H9 (cell line): Measurements from ENCODE around the gene TP53. TPM values are rescaled to one million over a fixed set of nuclear protein-coding genes. Genes with fewer than 3 reads are reported as not detected.

ENCODE experiments used
- DNase-seq: peaks from one replicate; pipeline ENCODE4 v3.0.0-alpha.2; 2017
- H2AFZ ChIP-seq: one replicate; pipeline ENCODE4 v1.6.1; 2013; ENCODE audit warnings: mild to moderate bottlenecking, low read length, control low read depth, moderate library complexity
- H2AK5ac ChIP-seq: 2 replicates; pipeline ENCODE4 v1.6.1; 2013; ENCODE audit warnings: low read length, control low read depth, mixed read lengths; ENCODE audit not compliant: insufficient read length
- H2BK120ac ChIP-seq: one replicate; pipeline ENCODE4 v1.6.1; 2013; ENCODE audit warnings: low read depth, mild to moderate bottlenecking, low read length, control low read depth, inconsistent platforms; ENCODE audit not compliant: poor library complexity, severe bottlenecking
- H2BK12ac ChIP-seq: 2 replicates; pipeline ENCODE4 v1.6.1; 2013; ENCODE audit warnings: low read length, control low read depth, mixed read lengths, low read depth; ENCODE audit not compliant: insufficient read length
- H2BK15ac ChIP-seq: 2 replicates; pipeline ENCODE4 v1.6.1; 2013; ENCODE audit warnings: low read depth, low read length, control low read depth
- H2BK20ac ChIP-seq: one replicate; pipeline ENCODE4 v1.6.1; 2013; ENCODE audit warnings: low read depth, mild to moderate bottlenecking, low read length, control low read depth, inconsistent platforms; ENCODE audit not compliant: poor library complexity, severe bottlenecking
- H2BK5ac ChIP-seq: 2 replicates; pipeline ENCODE4 v1.6.1; 2013; ENCODE audit warnings: low read length, control low read depth, mixed read lengths; ENCODE audit not compliant: insufficient read length
- H3K14ac ChIP-seq: 2 replicates; pipeline ENCODE4 v1.6.1; 2013; ENCODE audit warnings: low read length, control low read depth; ENCODE audit not compliant: insufficient read depth
- H3K18ac ChIP-seq: 2 replicates; pipeline ENCODE4 v1.6.1; 2013; ENCODE audit warnings: low read depth, mild to moderate bottlenecking, mixed read lengths, low read length, control low read depth; ENCODE audit not compliant: insufficient read length
- H3K23ac ChIP-seq: 2 replicates; pipeline ENCODE4 v1.6.1; 2013; ENCODE audit warnings: low read length, control low read depth, mixed read lengths, low read depth; ENCODE audit not compliant: insufficient read length
- H3K23me2 ChIP-seq: 2 replicates; pipeline ENCODE4 v1.6.1; 2013; ENCODE audit warnings: low read depth, mild to moderate bottlenecking, mixed read lengths, low read length, control low read depth; ENCODE audit not compliant: insufficient read length, poor library complexity, severe bottlenecking
- H3K27ac ChIP-seq: 2 replicates; pipeline ENCODE4 v1.5.1; 2013; ENCODE audit warnings: low read length, control low read depth, mixed read lengths, low read depth; ENCODE audit not compliant: insufficient read length
- H3K27me3 ChIP-seq: 2 replicates; pipeline ENCODE4 v1.6.1; 2013; ENCODE audit warnings: low read length, control low read depth, inconsistent platforms; ENCODE audit not compliant: insufficient read depth
- H3K4ac ChIP-seq: 2 replicates; pipeline ENCODE4 v1.6.1; 2013; ENCODE audit warnings: low read depth, mild to moderate bottlenecking, control low read depth, inconsistent platforms, low read length, moderate library complexity
- H3K4me1 ChIP-seq: 2 replicates; pipeline ENCODE4 v1.6.1; 2013; ENCODE audit warnings: low read length, control low read depth, inconsistent platforms; ENCODE audit not compliant: insufficient read depth
- H3K4me2 ChIP-seq: 2 replicates; pipeline ENCODE4 v1.6.1; 2013; ENCODE audit warnings: low read length, control low read depth, mixed read lengths; ENCODE audit not compliant: insufficient read length, insufficient read depth
- H3K56ac ChIP-seq: 2 replicates; pipeline ENCODE4 v1.6.1; 2013; ENCODE audit warnings: low read depth, mild to moderate bottlenecking, mixed read lengths, low read length, control low read depth; ENCODE audit not compliant: insufficient read length
- H3K79me1 ChIP-seq: 2 replicates; pipeline ENCODE4 v1.6.1; 2013; ENCODE audit warnings: low read depth, mild to moderate bottlenecking, moderate library complexity, low read length, control low read depth, inconsistent platforms; ENCODE audit not compliant: insufficient read depth, poor library complexity, severe bottlenecking
- H3K79me2 ChIP-seq: 2 replicates; pipeline ENCODE4 v1.6.1; 2013; ENCODE audit warnings: low read length, control low read depth, inconsistent platforms; ENCODE audit not compliant: insufficient read depth
- H3K9ac ChIP-seq: 2 replicates; pipeline ENCODE4 v1.6.1; 2013; ENCODE audit warnings: low read length, control low read depth, mixed read lengths; ENCODE audit not compliant: insufficient read length; ENCODE audit errors: extremely low read depth
- H3K9me3 ChIP-seq: one replicate; pipeline ENCODE4 v1.6.1; 2013; ENCODE audit warnings: low read depth, low read length, inconsistent platforms; ENCODE audit not compliant: control insufficient read depth
- H3T11ph ChIP-seq: one replicate; pipeline ENCODE4 v1.6.1; 2013; ENCODE audit warnings: mild to moderate bottlenecking, low read length, control low read depth, inconsistent platforms
- H4K20me1 ChIP-seq: one replicate; pipeline ENCODE4 v1.6.1; 2013; ENCODE audit not compliant: control insufficient read depth, insufficient read length, insufficient read depth
- H4K5ac ChIP-seq: 2 replicates; pipeline ENCODE4 v1.6.1; 2013; ENCODE audit warnings: low read depth, mild to moderate bottlenecking, mixed read lengths, low read length, control low read depth; ENCODE audit not compliant: insufficient read length
- H4K8ac ChIP-seq: replicated peaks from 2 replicates; pipeline ENCODE4 v1.6.1; 2013; ENCODE audit warnings: low read length, control low read depth, mixed read lengths, low read depth; ENCODE audit not compliant: insufficient read length
- H4K91ac ChIP-seq: 2 replicates; pipeline ENCODE4 v1.6.1; 2013; ENCODE audit warnings: low read depth, mild to moderate bottlenecking, moderate library complexity, mixed read lengths, low read length, control low read depth; ENCODE audit not compliant: insufficient read length
- H3K27ac Mint-ChIP-seq, 3 experiments: 2 replicates in 2 of 3; 3 replicates in 1 of 3; pipeline ENCODE4 v1.8.0; 2020 to 2021; ENCODE audit warnings: mixed read lengths in 3 of 3, mild to moderate bottlenecking in 1 of 3, moderate library complexity in 1 of 3
- H3K27me3 Mint-ChIP-seq: 2 replicates; pipeline ENCODE4 v1.8.0; 2021; ENCODE audit warnings: low read depth, mild to moderate bottlenecking, moderate library complexity, mixed read lengths
- H3K36me3 Mint-ChIP-seq, 3 experiments: 2 replicates in 2 of 3; 3 replicates in 1 of 3; pipeline ENCODE4 v1.8.0; 2020 to 2021; ENCODE audit warnings: low read depth in 3 of 3, mixed read lengths in 3 of 3; ENCODE audit not compliant: insufficient read depth in 1 of 3
- H3K4me1 Mint-ChIP-seq, 2 experiments: 2 replicates each; pipeline ENCODE4 v1.8.0; 2020; ENCODE audit warnings: mixed read lengths in 2 of 2
- H3K4me3 Mint-ChIP-seq, 2 experiments: 2 replicates in 1 of 2; 3 replicates in 1 of 2; pipeline ENCODE4 v1.8.0; 2020 to 2021; ENCODE audit warnings: mild to moderate bottlenecking in 2 of 2, mixed read lengths in 2 of 2, moderate library complexity in 1 of 2
- H3K9me3 Mint-ChIP-seq, 2 experiments: 2 replicates in 1 of 2; 3 replicates in 1 of 2; pipeline ENCODE4 v1.8.0; 2020; ENCODE audit warnings: mild to moderate bottlenecking in 2 of 2, mixed read lengths in 2 of 2, moderate library complexity in 1 of 2
- CTCF ChIP-seq: fragments of 200-600 bp; sonication (generic); conservative IDR thresholded peaks from 3 replicates; pipeline ENCODE4 v1.8.0; 2021; ENCODE audit warnings: antibody characterized with exemption, mild to moderate bottlenecking
- WGBS: extraction: QIAGEN DNeasy Blood & Tissue Kit; methylation state at CpG from one replicate; pipeline ENCODE4 v1.1.7; 2013; ENCODE audit warnings: missing lambda C conversion rate, low lambda C conversion rate, mixed read lengths; ENCODE audit not compliant: insufficient read length; ENCODE audit errors: extremely low coverage; 5-methylcytosine and 5-hydroxymethylcytosine counted together
- total RNA-seq: library from RNA; stranded (reverse); gene quantifications from 2 replicates; pipeline ENCODE4 v1.2.1, GENCODE V29; 2021

The TP53 gene
- total RNA-seq, 1 experiment from 2014 or later = 163 TPM

GRCh38 chr17:7626956-7627249, 60.4 kb downstream of the TP53 start:
- Histone ChIP-seq H2BK12ac (no peak overlapping the region), H2BK120ac (no peak overlapping the region), H3K79me2 (no peaks in the 10 kb centered on the region), H3K56ac (no peak overlapping the region), H3K4me1 (no peaks in the 10 kb centered on the region), H3K23ac (no peak overlapping the region), H3K23me2 (peaks cover 8% of the 10 kb centered on the region), H3K14ac (no peak overlapping the region; the same call in 1 of the 2 replicates), H4K5ac (no peak overlapping the region), H4K20me1 (no peaks in the 10 kb centered on the region), H3K9me3 (no peaks in the 10 kb centered on the region), H3K27ac (no peak overlapping the region), H2BK5ac (no peak overlapping the region), H2BK20ac (no peak overlapping the region), H2BK15ac (no peak overlapping the region), H2AFZ (no peak overlapping the region), H4K91ac (no peak overlapping the region), H3K27me3 (no peaks in the 10 kb centered on the region), H3K4ac (no peak overlapping the region), H3K9ac (peak overlapping the region; percentile 80), H3K18ac (no peak overlapping the region), H3T11ph (no peak overlapping the region), H2AK5ac (no peak overlapping the region), H4K8ac (no peak overlapping the region), H3K79me1 (no peaks in the 10 kb centered on the region), H3K4me2 (peak overlapping the region; percentile 94)
- no peak for TF ChIP-seq CTCF
- DNase-seq = no peak
- no peaks in the 10 kb centered on the region for H3K9me3 Mint-ChIP-seq
- WGBS = no CpG with 5 or more reads among the region's 6 CpGs
- H3K36me3 Mint-ChIP-seq = peaks cover 4 to 19% (median 15%) of the 10 kb centered on the region in 3 experiments
- peak overlapping the region; percentile 90 to 94 for H3K4me3 Mint-ChIP-seq
- H3K27me3 Mint-ChIP-seq = peaks cover 2% of the 10 kb centered on the region; the same call in 1 of the 2 replicates
- peaks cover 10 to 11% of the 10 kb centered on the region in 2 experiments for H3K4me1 Mint-ChIP-seq
- peak overlapping the region in 2 of 3 experiments; percentile 96; a peak in 4 of 7 replicates for H3K27ac Mint-ChIP-seq
